Left forelimb (tissue), 1 donor: Measurements from ENCODE around the gene INPP4A.

ENCODE experiments used
- DNase-seq: peaks from one replicate; pipeline ENCODE4 v3.0.0-alpha.2; 2018; ENCODE audit warnings: low spot score

The INPP4A gene

DNA sequence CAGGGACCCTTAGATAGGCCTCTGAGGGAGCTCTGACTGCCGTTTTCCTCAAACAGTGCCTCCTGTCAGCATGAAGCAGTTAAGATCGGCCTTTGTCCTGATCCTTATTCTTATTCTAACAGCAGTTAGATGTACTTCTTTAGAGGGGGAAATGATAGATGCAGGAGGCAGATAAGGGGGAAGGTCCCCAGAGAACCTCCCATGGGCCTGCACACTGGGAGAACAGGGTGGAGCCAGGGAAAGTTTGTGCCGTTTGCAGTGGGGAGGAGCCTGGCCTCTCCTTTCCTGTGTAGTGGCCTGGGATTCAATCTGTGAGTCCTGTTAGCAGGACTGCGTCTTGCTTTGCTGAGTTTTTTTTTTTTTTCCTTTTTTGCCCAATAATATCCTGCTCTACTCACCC lies 7.9 kb upstream of the INPP4A start:
- no peak for DNase-seq

GRCh38 chr2:98438190-98439133 lies 6.2 kb upstream of the INPP4A start:
- no peak for DNase-seq

DNA sequence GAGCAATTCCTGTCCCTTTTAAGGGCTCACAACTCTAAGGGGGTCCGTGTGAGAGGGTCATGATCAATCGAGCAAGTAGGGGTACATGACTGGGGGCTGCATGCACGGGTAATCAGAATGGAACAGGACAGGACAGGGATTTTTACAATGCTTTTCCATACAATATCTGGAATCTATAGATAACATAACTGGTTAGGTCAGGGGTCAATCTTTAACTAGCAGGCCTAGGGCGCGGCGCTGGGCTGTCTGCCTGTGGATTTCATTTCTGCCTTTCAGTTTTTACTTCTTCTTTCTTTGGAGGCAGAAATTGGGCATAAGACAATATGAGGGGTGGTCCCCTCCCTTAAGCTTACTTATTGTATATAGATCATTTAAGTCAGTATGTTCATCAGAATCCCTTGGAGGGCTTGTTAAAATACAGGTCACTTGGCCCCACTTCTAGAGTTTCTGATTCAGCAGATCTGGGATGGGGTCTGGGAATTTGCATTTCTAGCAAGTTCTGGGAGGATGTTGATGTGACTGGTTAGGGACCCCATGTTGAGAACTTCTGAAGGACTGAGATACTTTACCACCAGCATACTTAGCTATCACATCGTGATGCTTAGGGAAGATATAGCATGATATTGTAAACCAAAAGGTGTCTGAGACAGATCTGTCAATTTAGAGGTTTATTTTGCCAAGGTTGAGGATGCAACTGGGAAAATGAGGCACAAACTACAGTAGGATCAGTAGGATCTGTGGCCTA lies 2.8 kb upstream of the INPP4A start:
- DNase-seq = no peak

- DNase-seq = no peak
These were observed 2.2 kb upstream of the INPP4A start for GRCh38 chr2:98442488-98442887.

DNA sequence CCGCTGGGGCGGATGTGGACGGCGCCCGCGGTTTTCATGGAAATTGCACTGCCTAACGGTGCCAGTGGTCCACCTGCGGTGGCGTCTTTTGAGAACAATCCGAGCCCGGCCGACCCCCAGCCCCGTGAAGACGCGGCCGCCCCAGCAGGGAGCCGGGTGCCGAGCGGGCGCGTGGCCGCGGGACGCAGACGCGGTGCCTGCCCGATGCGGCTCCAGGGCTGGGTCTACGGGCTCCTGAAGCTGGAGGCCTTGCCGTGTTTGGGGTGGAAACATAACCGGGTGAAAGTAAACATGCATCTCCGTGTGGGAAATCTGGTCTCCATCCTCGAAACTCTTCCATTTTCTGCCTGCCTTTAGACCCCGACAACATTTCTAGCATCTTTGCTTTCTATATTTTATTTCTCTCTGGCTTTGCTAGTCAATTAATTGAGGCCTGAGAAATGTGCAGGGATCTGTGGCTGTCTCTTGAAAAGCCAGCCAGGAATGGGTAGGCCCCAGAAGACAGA lies 572 bp downstream of the INPP4A start:
- DNase-seq = peak; percentile 68

GRCh38 chr2:98445683-98446581 lies 1.3 kb downstream of the INPP4A start:
- no peak for DNase-seq

DNA sequence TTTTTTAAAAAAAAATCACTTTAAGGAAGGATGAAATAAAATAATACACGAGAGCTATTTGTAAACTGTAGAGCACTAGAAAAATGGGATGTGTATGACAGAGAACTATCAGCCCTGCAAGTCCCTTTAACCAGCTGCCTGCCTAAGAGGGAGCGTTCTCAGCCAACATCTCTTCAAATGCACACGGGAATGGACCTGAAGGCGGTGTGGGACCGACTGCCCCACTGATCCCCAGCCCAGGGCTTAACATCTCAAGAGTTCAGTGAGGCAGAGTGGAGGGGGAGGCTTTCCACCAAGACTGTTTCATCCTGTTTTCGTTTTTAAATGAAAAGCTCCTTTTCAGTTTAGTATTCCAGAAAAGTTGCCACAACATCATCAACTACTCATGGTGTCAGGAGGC lies 2.2 kb downstream of the INPP4A start:
- no peak for DNase-seq

GRCh38 chr2:98448441-98449145 lies 3.9 kb downstream of the INPP4A start:
- no peak for DNase-seq

DNA sequence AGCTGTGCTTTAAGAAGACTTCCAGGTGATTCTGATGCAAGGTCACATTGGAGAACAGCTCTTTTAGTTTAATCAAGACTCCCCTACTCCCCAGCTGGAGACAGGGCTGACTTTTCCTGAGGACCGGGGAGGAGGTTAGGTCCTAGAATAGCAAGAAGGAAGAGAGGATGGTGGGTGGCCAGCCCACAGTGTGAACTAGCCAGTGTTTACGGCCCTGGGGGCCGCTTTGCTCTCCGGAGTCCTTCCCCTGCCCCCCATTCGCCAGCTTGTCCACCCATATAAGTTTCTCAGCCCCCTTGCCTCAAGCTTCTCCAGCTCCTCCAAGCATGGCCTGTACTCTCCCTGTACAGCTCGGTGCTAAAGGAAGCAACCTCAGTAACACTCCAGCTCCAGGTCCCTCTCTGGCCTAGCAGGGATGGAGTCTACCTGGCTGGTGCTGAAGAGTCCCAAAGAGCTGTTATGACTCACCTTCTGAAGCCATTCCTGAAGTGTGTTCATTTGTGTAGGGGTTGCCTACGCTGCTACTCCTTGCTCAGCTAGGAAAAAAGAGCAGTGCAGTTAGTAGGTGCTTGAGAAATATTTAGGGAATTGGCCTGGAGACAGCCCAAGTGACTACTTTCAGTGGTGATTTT lies 7.9 kb downstream of the INPP4A start:
- DNase-seq = no peak

DNA sequence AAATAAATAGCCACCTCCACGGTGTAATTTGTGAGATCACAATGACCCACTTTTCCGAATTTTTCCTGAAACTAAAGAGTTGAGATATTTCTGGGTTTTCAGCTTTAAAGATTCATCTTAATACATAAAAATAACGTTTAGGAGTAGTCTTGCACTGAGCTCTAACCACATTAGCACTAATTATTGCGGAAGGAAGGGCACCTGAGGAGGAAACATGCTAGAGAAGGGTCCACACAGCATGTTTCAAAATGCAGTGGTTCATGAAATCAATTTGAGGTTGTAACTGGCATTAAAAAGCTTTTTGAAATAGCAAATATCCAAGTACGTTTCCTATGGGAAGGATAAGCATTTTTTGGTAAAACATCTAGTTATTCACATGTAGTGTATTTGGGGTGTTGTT lies 8.4 kb downstream of the INPP4A start:
- DNase-seq = no peak

- DNase-seq = no peak
These were observed 8.9 kb downstream of the INPP4A start for GRCh38 chr2:98453531-98453930.

GRCh38 chr2:98454073-98454472 lies 9.4 kb downstream of the INPP4A start:
- no peak for DNase-seq

DNA sequence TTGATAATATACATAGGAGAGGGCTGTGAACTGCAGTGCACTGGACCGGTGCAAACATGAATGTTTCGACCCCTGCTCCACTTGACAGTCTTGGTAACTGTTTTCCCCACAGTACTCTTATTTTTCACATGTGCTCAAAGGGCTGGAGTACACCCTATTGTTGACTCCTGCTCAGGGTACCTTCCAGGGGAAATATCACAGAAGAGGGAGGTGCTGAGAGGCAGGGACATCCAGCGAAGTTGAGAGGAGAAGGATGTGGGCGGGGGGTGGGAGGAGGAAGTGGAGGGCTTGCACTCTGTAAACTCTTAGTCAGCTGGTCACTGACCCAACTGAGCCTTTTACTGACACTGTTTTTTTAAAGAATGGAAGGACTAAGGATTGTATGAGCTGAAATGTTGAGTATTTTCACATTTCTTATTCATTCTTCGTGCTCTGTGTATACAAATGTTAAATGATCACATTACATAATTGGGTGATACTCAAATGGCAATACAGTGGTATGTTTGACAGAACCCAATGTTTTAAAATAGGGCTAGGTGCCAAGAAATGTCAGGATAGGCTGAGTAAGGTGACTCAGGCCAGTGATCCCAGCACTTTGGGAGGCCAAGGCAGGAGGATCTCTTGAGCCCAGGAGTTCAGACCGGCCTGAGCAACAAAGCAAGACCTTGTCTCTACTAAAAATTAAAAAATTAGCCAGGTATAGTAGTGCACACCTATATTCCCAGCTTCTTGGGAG lies 10.0 kb downstream of the INPP4A start:
- DNase-seq = no peak

GRCh38 chr2:98455494-98455976 lies 10.9 kb downstream of the INPP4A start:
- DNase-seq = no peak

DNA sequence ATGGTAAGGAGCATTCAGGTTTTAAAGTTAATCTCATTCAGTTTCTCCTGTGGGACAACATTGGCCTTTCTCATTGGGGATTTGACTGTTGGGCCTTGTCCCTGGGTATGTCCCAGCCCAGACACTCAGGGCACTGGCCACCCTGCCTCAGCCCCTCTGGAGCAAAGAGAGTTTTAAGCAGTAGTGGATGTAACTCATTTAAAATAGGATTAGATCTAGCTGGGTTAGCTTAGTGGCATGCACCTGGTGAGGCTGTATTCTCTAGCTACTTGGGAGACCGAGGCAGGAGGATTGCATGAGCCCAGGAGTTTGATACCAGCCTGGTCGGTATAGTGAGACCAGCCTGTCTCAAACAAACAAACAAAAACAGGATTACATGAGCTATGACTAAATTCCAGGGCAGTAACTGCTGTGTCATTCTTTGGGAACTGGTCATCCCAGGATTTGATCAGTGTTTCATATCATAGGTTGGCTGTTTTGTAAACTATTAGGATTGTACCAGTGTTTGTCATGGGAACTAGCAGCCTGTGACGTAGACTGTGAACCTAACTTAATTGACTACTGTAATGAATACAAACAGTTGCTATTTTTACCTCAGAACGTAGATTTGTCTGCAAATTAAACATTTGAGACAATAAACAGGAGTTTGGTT lies 12.5 kb downstream of the INPP4A start:
- no peak for DNase-seq

GRCh38 chr2:98458207-98458606 lies 13.5 kb downstream of the INPP4A start:
- no peak for DNase-seq

DNA sequence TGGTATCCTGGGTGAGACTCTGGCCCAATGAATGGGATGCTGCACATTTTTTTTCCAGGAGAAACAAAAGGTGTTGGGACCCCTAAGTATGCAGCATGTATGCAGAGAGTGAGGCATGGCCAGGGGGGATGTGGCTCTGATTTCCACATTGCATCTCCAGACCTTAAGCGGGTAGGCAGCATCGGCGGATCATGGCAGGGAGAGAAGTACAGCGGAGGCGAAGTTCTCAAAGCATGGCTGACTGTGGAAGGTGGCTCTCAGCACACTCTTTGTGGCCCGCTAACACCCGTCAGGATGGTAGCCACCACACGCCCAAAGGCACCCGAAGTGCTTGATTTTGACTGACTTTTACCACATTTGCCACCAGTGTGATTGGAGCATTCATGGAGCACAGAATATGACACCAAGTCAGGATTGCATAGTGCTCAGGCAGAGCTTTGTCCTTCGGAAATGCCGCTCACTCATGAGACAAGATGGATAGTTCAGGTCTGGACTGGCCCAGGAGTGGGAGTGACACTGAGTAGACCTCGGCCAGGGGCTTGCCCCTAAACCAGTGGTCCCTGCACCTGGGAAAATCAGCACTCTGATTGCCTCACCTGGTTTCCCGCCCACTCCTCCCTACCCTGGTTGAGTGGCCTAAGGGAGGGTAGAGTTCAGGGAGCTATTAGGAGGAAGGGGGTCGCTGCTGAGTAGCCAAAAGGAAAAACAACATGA lies 14.2 kb downstream of the INPP4A start:
- no peak for DNase-seq

DNA sequence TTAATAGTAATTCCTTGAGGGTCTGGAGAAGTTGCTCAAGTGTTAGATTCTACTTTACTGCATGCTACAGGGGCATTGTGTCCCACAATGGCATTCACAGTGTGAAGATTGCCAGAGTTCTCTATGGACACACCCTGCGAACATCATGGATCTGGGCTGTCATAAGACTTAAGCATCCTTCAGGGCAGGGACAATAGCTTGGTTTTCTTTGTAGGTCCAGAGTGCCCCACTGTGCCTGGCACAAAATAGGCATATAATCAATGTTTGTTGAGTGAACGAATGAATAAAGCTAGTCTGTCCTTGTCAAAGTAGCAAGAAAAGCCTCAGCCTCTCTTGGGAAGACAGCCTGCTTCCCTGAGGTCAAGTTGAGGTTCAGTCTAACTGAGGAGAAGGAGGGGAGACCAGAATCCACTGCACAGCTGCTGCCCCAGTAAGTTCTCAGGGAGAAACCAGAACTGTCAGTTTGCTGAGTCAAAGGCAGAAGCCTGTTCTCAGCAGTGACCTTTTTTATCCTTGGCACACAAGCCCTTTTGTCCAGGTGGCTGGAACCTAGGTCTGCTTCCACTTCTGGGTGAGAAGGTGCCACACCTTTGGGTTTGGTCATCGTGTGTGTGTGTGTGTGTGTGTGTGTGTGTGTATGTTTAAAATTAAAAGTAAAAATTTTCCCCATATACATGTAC lies 15.0 kb downstream of the INPP4A start:
- no peak for DNase-seq
